ENCODE measurements around the gene GRIK4. TPM values are rescaled to one million over a fixed set of nuclear protein-coding genes. Genes with fewer than 3 reads are reported as not detected.

Gene GRIK4
- total RNA-seq, 2 experiments from 2014 or later = not detected

DNA sequence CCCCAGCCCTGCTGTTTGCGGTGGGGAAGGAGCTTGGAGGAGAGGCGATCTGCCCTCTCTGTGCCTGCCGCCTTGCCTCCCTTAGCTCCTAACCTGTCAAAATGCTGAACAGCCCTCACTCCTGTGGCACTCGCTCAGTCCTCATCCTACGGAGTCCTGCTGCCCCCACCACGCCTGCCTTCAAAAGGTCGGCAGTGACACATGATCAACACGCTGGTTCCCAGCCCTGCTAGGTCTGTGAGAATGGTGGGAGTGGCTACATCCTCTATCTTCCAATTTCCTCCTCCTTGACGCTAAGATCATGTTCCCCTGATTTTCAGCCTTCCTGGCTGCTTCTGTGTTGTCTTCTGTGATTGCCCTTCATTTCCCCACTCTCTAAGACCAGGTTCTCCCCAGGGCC, 392.1 kb downstream of the GRIK4 start:
- intact Hi-C loops (cut with DNase I, micrococcal nuclease) = no loop called here
- Mint-ChIP-seq H3K27me3 (peaks cover 13% of the 10 kb centered on the region), H3K4me1 (no peaks in the 10 kb centered on the region), H3K4me3 (no peak overlapping the region), H3K36me3 (ENCODE audit: low read depth) (no peaks in the 10 kb centered on the region), H3K27ac (no peak overlapping the region), H3K9me3 (ENCODE audit: low read depth) (no peaks in the 10 kb centered on the region)
- ChIA-PET CTCF (no interaction called here), POLR2A (no interaction called here)
- ATAC-seq (no peak), DNase-seq (no peak)

DNA sequence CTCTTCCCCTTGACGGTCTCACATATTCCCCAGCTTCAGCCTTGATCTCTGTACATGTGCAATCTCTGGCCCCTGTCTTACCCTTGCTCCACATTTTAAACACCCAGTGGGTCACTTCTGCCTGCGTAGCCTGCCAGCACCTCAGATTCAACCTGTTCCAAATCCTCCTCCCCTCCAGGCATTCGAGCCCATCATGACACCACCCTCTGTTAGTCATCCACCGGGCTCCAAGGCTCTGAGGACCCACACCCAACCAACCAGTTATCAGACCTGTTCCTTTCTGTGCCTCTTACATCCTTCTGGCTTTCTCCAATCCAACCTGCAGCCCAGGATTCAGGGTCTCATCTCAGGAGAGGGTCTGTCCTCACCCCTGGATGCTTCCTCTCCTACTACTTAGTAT, 392.6 kb downstream of the GRIK4 start:
- H3K9me3 Mint-ChIP-seq (ENCODE audit: low read depth) = no peaks in the 10 kb centered on the region
- CTCF ChIA-PET = no interaction called here
- H3K27me3 Mint-ChIP-seq = peaks cover 13% of the 10 kb centered on the region
- no peaks in the 10 kb centered on the region for H3K36me3 Mint-ChIP-seq (ENCODE audit: low read depth)
- H3K4me3 Mint-ChIP-seq = no peak overlapping the region
- DNase-seq (no peak), ATAC-seq (no peak)
- H3K4me1 Mint-ChIP-seq = no peaks in the 10 kb centered on the region
- no peak overlapping the region for H3K27ac Mint-ChIP-seq
- POLR2A ChIA-PET = no interaction called here
- intact Hi-C loops (cut with DNase I, micrococcal nuclease) = no loop called here

DNA sequence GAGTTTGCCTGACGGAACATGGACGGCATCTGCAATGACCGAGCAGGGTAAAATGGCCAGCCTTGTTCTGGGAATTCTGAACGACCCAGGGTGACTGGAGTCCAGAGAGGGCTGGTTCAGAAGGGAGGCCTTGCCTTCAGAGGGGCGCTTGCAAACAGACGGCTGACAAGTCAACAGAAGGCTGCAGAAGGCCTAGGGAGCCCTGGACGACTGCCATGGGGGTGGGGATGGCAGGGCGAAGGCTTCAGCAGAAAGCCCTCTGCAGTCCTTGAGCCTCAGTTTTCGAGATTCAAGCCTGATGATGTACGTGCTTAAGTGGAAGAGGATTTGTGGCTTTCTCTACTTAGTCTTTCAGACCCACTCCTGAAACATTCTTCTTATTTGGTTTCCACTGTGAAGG, 395.2 kb downstream of the GRIK4 start:
- ChIA-PET CTCF (no interaction called here), POLR2A (no interaction called here)
- intact Hi-C loops (cut with DNase I, micrococcal nuclease) = no loop called here
- Mint-ChIP-seq H3K36me3 (ENCODE audit: low read depth) (no peaks in the 10 kb centered on the region), H3K9me3 (ENCODE audit: low read depth) (no peaks in the 10 kb centered on the region), H3K4me1 (no peaks in the 10 kb centered on the region), H3K27ac (no peak overlapping the region), H3K27me3 (peaks cover 16% of the 10 kb centered on the region), H3K4me3 (no peak overlapping the region)
- DNase-seq (no peak), ATAC-seq (no peak)

DNA sequence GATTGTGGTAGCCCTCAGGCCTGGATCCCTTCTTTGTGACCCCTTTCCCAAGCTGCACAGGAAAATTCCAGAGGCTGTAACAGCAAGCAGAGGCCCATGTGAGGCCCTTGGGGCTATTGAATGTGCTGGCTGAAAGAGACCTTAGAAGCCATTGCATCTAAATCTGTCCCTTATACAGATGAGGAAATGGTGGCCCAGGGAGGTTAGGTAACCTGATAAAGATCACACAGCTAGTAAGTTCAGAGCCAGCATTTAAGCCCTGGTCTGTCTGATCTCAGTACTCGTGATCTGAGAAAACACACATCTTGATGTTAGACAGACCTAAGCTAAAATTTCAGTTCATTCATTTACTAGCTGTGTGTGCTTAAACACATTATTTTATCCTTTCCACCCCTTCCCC, 396.4 kb downstream of the GRIK4 start:
- no peak overlapping the region for H3K27ac Mint-ChIP-seq
- POLR2A ChIA-PET = no interaction called here
- H3K4me3 Mint-ChIP-seq = no peak overlapping the region
- H3K36me3 Mint-ChIP-seq (ENCODE audit: low read depth) = no peaks in the 10 kb centered on the region
- ATAC-seq (no peak), DNase-seq (no peak)
- intact Hi-C loops (cut with DNase I, micrococcal nuclease) = no loop called here
- no peaks in the 10 kb centered on the region for H3K9me3 Mint-ChIP-seq (ENCODE audit: low read depth)
- H3K4me1 Mint-ChIP-seq = no peaks in the 10 kb centered on the region
- H3K27me3 Mint-ChIP-seq = peaks cover 24% of the 10 kb centered on the region
- CTCF ChIA-PET = interaction anchor here (0.6 to 0.7 kb wide), 2 partner anchors 389 to 407 kb away, joined by 3 read pairs; no protein-coding TSS in a partner anchor

DNA sequence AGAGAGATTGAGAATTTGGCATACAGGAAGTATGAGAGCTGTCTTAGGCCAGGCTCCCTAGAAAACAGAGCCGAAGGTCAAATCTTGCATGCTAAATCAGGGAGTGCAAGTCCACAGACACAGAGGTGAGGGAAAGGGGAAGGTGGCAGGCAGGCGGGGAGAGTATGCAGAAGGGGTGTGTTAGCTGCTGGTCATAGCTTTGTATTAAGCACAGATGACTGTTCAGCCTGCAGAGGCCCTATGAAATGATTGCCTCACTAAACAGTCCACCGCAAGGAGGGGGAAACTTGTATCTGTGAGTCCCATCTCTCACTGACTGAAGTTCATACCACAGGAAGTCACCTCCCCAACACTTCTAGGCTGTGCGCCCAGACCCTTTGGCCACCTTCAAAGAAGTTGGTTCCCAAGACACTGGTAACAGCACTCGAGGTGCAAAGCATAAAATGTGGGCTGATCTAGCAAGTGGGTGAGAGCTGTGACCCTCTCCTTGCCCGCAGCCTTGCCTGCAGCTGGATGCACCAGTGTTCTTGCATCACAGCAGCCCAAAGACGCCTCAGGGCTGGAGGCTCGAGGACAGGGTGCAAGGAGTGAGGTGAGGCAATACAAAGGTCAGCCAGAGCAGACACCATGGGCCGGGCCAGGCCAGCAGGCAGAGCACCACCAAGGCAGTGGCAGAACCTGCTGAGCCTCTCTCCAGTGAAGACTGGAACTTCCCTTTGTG, 397.1 kb downstream of the GRIK4 start:
- POLR2A ChIA-PET = no interaction called here
- H3K4me1 Mint-ChIP-seq = no peaks in the 10 kb centered on the region
- ATAC-seq (no peak), DNase-seq (no peak)
- intact Hi-C loops (cut with DNase I, micrococcal nuclease) = no loop called here
- peaks cover 24% of the 10 kb centered on the region for H3K27me3 Mint-ChIP-seq
- H3K4me3 Mint-ChIP-seq = no peak overlapping the region
- no peaks in the 10 kb centered on the region for H3K36me3 Mint-ChIP-seq (ENCODE audit: low read depth)
- no peak overlapping the region for H3K27ac Mint-ChIP-seq
- H3K9me3 Mint-ChIP-seq (ENCODE audit: low read depth) = no peaks in the 10 kb centered on the region
- CTCF ChIA-PET = interaction anchor here (0.7 kb wide), 1 partner anchor 389 kb away, joined by 3 read pairs; no protein-coding TSS in a partner anchor

DNA sequence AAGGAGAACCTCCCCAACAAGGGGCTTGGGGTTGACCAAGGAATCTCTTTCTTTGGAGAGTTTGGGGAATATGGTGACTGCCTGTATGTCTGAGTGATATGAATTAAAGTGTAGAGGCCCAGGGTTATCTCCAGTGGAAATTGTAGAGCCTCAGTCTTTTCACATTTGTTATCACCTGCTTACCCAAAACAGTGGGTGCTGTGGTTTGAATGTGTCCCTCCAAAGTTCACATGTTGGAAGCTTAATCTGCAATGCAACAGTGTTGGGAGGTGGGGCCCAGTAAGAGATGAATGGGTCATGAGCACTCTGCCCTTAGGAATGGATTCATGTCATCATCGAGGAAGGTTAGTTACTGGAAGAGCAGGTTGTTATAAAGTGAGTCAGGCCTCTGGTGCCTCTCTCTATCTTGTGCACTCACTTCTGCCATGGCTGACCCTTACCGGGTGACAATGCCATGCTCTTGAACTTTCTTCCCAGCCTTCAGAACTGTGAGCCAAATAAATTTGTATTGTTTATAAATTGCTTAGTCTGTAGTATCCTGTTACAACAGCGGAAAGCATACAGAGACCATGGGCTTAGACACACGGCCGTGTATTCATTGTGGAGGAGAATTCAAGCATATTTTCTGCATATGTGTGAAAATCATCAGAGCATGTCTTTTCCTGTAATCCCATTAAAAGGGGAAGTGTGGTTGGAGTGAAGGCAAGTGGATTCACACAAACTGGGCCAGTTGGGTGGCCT, 398.3 kb downstream of the GRIK4 start:
- CTCF ChIA-PET = no interaction called here

DNA sequence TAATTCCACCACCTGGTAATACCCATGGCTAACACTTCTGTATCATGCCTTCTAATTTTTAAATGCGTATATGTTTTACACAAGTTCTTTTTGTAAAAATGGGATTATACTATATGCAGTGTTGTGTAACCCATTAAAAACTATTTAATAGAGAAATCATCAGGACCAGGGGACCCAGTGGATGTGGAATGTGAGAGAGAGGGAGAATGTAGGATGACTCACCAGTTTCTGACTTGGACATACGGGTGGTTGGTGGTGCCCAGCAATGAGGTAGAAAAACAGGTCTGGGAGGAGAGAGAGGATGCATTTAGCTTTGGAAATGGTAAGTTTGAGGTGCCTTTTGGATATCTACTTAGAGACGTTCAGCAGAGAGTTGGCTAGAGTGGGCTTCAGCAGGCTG, 400.4 kb downstream of the GRIK4 start:
- CTCF ChIA-PET = interaction anchor here (1.0 kb wide), 1 partner anchor 17 kb away, joined by 3 read pairs; no protein-coding TSS in a partner anchor
- H3K4me1 Mint-ChIP-seq = no peaks in the 10 kb centered on the region
- POLR2A ChIA-PET = no interaction called here
- H3K27me3 Mint-ChIP-seq = peaks cover 17% of the 10 kb centered on the region
- H3K36me3 Mint-ChIP-seq (ENCODE audit: low read depth) = no peaks in the 10 kb centered on the region
- no peak overlapping the region for H3K27ac Mint-ChIP-seq
- H3K9me3 Mint-ChIP-seq (ENCODE audit: low read depth) = no peaks in the 10 kb centered on the region
- DNase-seq = no peak
- ATAC-seq = no peak
- no peak overlapping the region for H3K4me3 Mint-ChIP-seq
- intact Hi-C loops (cut with DNase I, micrococcal nuclease) = no loop called here

More for the DNA sequence above, 398.3 kb downstream of the GRIK4 start:
- POLR2A ChIA-PET = no interaction called here
- DNase-seq (no peak), ATAC-seq (no peak)
- H3K4me3 Mint-ChIP-seq = no peak overlapping the region
- H3K4me1 Mint-ChIP-seq = no peaks in the 10 kb centered on the region
- H3K27ac Mint-ChIP-seq = no peak overlapping the region
- H3K36me3 Mint-ChIP-seq (ENCODE audit: low read depth) = no peaks in the 10 kb centered on the region
- H3K27me3 Mint-ChIP-seq = peaks cover 26% of the 10 kb centered on the region
- no peaks in the 10 kb centered on the region for H3K9me3 Mint-ChIP-seq (ENCODE audit: low read depth)
- intact Hi-C loops (cut with DNase I, micrococcal nuclease) = no loop called here

DNA sequence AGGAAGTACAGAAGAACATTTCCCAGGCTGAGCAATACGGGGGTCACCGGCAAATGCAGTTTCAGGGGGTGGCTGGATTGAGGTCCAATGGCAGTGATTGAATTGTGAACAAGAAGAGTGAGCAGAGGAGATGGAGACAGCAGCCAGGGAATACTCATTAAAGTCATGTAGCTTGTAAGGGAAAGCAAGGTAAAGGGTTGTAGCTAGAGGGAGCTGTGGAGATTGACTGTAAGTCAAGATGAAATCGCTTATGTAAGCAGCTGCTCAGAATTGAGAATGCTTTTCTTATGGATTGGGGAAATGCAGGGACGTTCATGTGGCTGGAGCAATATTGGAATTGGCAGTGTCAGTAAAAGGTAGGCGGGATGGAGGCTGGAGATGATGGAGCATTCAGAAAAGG, 401.0 kb downstream of the GRIK4 start:
- peaks cover 18% of the 10 kb centered on the region for H3K27me3 Mint-ChIP-seq
- H3K4me3 Mint-ChIP-seq = no peak overlapping the region
- H3K4me1 Mint-ChIP-seq = no peaks in the 10 kb centered on the region
- no peak for ATAC-seq
- POLR2A ChIA-PET = no interaction called here
- DNase-seq = no peak
- H3K36me3 Mint-ChIP-seq (ENCODE audit: low read depth) = no peaks in the 10 kb centered on the region
- H3K27ac Mint-ChIP-seq = no peak overlapping the region
- intact Hi-C loops (cut with DNase I, micrococcal nuclease) = no loop called here
- CTCF ChIA-PET = interaction anchor here (1.0 kb wide), 1 partner anchor 16 kb away, joined by 3 read pairs; no protein-coding TSS in a partner anchor
- H3K9me3 Mint-ChIP-seq (ENCODE audit: low read depth) = no peaks in the 10 kb centered on the region

DNA sequence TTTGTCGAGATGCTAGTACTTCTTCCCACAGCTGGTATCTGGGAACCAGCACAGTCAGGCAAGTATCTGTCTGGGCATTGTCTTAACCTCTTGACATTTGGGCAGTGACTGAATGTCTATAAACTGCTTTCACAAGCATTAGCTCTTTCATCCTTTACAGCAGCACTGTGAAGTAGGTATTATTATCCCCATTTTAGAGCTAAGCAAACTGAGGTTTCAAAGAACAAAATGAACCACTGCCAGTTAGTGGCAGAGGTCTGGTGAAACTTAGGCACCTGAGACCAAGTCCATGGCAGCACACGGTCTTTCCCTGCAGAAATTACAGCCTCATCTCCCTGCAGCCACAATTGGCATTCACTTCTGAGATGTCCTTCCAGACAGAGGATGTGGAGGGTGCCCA, 401.4 kb downstream of the GRIK4 start:
- H3K4me1 Mint-ChIP-seq = no peaks in the 10 kb centered on the region
- no peaks in the 10 kb centered on the region for H3K36me3 Mint-ChIP-seq (ENCODE audit: low read depth)
- ATAC-seq = no peak
- intact Hi-C loops (cut with DNase I, micrococcal nuclease) = no loop called here
- H3K9me3 Mint-ChIP-seq (ENCODE audit: low read depth) = no peaks in the 10 kb centered on the region
- CTCF ChIA-PET = interaction anchor here (1.0 to 1.1 kb wide), 2 partner anchors 16 to 282 kb away, joined by 3 read pairs; no protein-coding TSS in a partner anchor
- no peak for DNase-seq
- peaks cover 18% of the 10 kb centered on the region for H3K27me3 Mint-ChIP-seq
- POLR2A ChIA-PET = no interaction called here
- no peak overlapping the region for H3K27ac Mint-ChIP-seq
- H3K4me3 Mint-ChIP-seq = no peak overlapping the region

DNA sequence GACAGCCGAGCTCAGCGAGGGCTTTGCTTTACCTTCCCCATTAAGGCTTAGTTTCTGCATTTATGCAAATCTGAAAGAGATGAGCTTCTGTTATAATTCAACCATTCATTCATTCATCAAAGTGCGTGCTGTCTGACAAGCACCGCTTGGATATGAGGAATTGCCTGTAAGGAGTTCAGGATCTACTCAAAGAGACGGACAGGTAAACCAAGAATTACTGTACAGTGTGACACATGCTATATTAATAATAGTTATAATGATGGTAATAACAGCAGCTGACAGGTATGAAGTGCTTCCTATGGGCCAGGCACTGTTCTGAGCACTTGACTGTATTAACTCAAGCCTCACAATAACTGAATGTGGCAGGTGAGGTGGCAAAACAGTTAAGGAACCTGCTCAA, 402.5 kb downstream of the GRIK4 start:
- intact Hi-C loops (cut with DNase I, micrococcal nuclease) = no loop called here
- ATAC-seq (no peak), DNase-seq (no peak)
- H3K4me3 Mint-ChIP-seq = no peak overlapping the region
- no peaks in the 10 kb centered on the region for H3K36me3 Mint-ChIP-seq (ENCODE audit: low read depth)
- H3K27me3 Mint-ChIP-seq = peaks cover 18% of the 10 kb centered on the region
- H3K9me3 Mint-ChIP-seq (ENCODE audit: low read depth) = no peaks in the 10 kb centered on the region
- no peaks in the 10 kb centered on the region for H3K4me1 Mint-ChIP-seq
- POLR2A ChIA-PET = no interaction called here
- CTCF ChIA-PET = interaction anchor here (1.1 kb wide), 1 partner anchor 281 kb away, joined by 3 read pairs; no protein-coding TSS in a partner anchor
- no peak overlapping the region for H3K27ac Mint-ChIP-seq

DNA sequence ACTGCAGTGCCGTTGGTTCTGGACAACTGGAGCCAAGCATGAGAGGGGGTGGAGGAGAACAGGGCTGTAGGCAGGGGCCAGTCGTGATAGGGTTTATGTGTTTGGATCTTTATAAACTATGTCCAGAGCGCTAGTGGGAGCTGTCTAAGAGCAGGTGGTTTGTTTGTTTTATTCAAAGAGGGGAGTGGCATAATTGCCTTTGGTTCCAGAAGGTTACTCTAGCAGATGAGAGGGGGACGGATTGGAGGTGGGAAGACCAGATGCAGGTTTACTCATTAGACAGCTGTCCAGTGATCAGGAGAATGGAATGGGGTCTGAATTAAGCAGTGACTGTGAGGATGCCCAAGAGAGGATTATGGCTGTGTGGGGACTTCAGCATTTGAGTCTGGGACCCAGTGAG, 403.1 kb downstream of the GRIK4 start:
- no peaks in the 10 kb centered on the region for H3K9me3 Mint-ChIP-seq (ENCODE audit: low read depth)
- ChIA-PET CTCF (no interaction called here), POLR2A (no interaction called here)
- H3K27me3 Mint-ChIP-seq = peaks cover 18% of the 10 kb centered on the region
- H3K27ac Mint-ChIP-seq = no peak overlapping the region
- H3K4me3 Mint-ChIP-seq = no peak overlapping the region
- ATAC-seq = no peak
- H3K36me3 Mint-ChIP-seq (ENCODE audit: low read depth) = no peaks in the 10 kb centered on the region
- intact Hi-C loops (cut with DNase I, micrococcal nuclease) = no loop called here
- H3K4me1 Mint-ChIP-seq = no peaks in the 10 kb centered on the region
- DNase-seq = no peak

DNA sequence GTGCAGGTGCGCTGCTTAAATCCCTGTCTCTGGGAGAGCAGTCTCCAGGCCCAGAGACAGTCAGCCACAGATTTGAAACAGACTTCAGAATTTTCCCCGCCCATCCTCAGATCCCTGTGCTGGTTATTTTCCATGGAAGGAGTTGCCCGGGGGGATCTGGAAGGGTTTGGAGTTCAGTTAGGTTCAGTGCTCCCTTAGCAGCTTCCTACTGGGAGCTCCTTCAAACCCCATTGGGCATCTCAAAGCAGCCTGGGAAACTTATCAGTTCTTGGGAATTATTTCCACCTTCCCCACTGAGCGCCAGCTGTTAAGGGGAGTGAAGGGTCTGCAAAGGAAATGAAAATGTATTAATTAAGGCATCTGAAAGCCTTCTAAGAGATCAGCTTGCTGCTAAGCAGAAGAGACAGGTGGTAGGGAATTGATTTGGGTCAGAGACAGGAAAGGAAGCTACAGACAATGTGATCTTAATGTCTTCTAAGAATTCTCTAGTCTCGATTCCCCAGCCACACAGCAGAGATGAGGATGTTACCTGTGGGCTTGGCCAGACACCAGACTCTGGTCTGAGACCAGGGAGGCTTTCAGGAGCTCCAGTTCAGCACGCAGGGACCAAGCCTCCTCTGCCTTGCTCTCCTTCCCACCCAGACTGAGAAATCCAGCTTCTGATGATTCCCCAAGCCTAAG, 406.2 kb downstream of the GRIK4 start:
- POLR2A ChIA-PET = no interaction called here
- Mint-ChIP-seq H3K4me1 (no peaks in the 10 kb centered on the region), H3K27me3 (peaks cover 4% of the 10 kb centered on the region), H3K27ac (no peak overlapping the region), H3K36me3 (ENCODE audit: low read depth) (no peaks in the 10 kb centered on the region), H3K9me3 (ENCODE audit: low read depth) (no peaks in the 10 kb centered on the region), H3K4me3 (no peak overlapping the region)
- DNase-seq = no peak
- CTCF ChIA-PET = interaction anchor here (0.9 to 1.2 kb wide), 2 partner anchors 8 to 12 kb away, joined by 3 read pairs; no protein-coding TSS in a partner anchor
- no peak for ATAC-seq
- intact Hi-C loops (cut with DNase I, micrococcal nuclease) = no loop called here

All from activated CD4-positive, alpha-beta T cell treated with anti-CD3 and anti-CD28 coated beads for 36 hours (primary cell).